ENCODE results near the gene PSMB11. TPM values are rescaled to one million over a fixed set of nuclear protein-coding genes. Genes with fewer than 3 reads are reported as not detected.

PSMB11 gene
- total RNA-seq, 1 experiment from 2014 or later: not detected

DNA sequence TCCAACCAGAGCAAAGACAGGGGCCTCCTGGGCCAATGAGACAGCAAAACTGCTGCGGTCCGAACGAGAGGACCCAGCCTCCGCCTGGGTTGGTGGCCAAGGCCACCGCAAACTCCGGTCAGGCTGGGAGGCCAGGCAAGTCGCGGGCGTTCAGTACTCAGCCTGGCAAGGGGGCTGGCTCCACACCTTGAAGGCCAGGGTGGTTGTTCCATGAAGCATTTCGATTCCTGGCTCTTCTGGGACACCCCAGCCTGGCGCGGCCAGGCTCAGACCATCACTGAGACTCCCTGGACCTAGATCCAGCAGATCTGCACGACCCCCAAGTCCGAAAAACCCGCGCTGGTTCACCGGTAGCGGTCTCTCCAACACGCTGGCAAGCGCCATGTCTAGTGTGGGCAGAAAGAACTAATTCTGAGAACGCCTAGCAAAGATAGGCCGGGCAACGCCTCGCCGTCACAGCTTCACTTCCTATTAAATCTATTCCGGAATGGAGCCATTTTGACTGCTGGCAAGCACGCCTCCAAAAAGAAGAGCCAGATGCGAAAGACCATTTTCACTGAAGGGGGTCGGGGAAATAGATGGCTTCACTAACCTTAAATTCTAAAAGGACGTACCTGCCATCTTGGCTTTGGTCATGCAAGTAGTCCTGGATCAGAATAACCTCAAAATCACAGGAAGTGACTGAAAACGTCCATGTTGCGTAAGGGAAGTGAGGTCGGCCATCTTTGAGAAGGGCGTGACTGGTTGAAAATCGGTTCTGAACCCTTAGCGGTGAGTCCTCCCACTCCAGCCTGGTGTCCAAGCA lies 7.3 kb upstream of the PSMB11 start, which contains the start of gene PSMB5:
Gene PSMB5, minus strand, starts transcription at position 403 of the 805 bp plus-strand sequence. Its CDS starts 19 bp downstream, at position 384.
- H2AFZ ChIP-seq (ENCODE audit: low read depth, low read length, poor library complexity, severe bottlenecking): peak within 1 kb of the TSS; percentile 54
- POLR2A ChIA-PET: interaction anchor here (1.2 kb wide), 1 partner anchor 27 kb away, joined by 4 read pairs; no protein-coding TSS in a partner anchor
- H3K4me3 ChIP-seq (replicated peaks in 1 of 2; ENCODE audit: low read depth in 1 of 2, low read length in 2 of 2): peak within 1 kb of the TSS; percentile 84 to 98
- intact Hi-C loops (cut with micrococcal nuclease): no loop called here
- H3K27me3 ChIP-seq (ENCODE audit: insufficient read depth, low read length): no peaks in the 10 kb centered on the region
- peak; percentile 96 for TF ChIP-seq EGR1 (IDR thresholded peaks at IDR 0.05; ENCODE audit: low read depth)
- TF ChIP-seq POLR2AphosphoS5 (IDR thresholded peaks at IDR 0.05; ENCODE audit: low read depth, low read length): peak; percentile 88
- peak; percentile 63; the same call in 1 of the 2 replicates for TF ChIP-seq ELF1 (IDR thresholded peaks at IDR 0.05; ENCODE audit: borderline replicate concordance, low read depth)
- TF ChIP-seq, protein P1, sequence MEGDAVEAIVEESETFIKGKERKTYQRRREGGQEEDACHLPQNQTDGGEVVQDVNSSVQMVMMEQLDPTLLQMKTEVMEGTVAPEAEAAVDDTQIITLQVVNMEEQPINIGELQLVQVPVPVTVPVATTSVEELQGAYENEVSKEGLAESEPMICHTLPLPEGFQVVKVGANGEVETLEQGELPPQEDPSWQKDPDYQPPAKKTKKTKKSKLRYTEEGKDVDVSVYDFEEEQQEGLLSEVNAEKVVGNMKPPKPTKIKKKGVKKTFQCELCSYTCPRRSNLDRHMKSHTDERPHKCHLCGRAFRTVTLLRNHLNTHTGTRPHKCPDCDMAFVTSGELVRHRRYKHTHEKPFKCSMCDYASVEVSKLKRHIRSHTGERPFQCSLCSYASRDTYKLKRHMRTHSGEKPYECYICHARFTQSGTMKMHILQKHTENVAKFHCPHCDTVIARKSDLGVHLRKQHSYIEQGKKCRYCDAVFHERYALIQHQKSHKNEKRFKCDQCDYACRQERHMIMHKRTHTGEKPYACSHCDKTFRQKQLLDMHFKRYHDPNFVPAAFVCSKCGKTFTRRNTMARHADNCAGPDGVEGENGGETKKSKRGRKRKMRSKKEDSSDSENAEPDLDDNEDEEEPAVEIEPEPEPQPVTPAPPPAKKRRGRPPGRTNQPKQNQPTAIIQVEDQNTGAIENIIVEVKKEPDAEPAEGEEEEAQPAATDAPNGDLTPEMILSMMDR (IDR thresholded peaks at IDR 0.05 in 2 of 3, conservative IDR thresholded peaks at IDR 0.05 in 1 of 3; ENCODE audit: borderline replicate concordance in 1 of 3, insufficient read depth in 1 of 3, low read depth in 2 of 3, low read length in 2 of 3): no peak
- TF ChIP-seq ZFX (IDR thresholded peaks at IDR 0.05): peak; percentile 92
- TF ChIP-seq SP1 (IDR thresholded peaks at IDR 0.05; ENCODE audit: low read depth): no peak
- no peak; the same call in 1 of the 2 replicates for TF ChIP-seq SRF (IDR thresholded peaks at IDR 0.05; ENCODE audit: low read depth)
- TF ChIP-seq TCF7L2 (IDR thresholded peaks at IDR 0.05; ENCODE audit: borderline replicate concordance, extremely low read depth, insufficient read depth, insufficient read length): no peak
- no peak; the same call in 1 of the 2 replicates for TF ChIP-seq CEBPB (IDR thresholded peaks at IDR 0.05; ENCODE audit: low read depth)
- no peak for TF ChIP-seq EZH2phosphoT487 (IDR thresholded peaks at IDR 0.05; ENCODE audit: borderline replicate concordance)
- peak; percentile 85 for TF ChIP-seq POLR2A (IDR thresholded peaks at IDR 0.05; ENCODE audit: borderline replicate concordance, extremely low read depth, insufficient read depth, insufficient read length)
- TF ChIP-seq CBX3 (IDR thresholded peaks at IDR 0.05; ENCODE audit: low read depth): 0 out of 2 replicates have a peak, but pooled peaks have one; percentile 51
- peak; percentile 97 for TF ChIP-seq YY1 (IDR thresholded peaks at IDR 0.05; ENCODE audit: extremely low read depth, insufficient replicate concordance, low read depth, low read length)
- TF ChIP-seq SIN3A (IDR thresholded peaks at IDR 0.05; ENCODE audit: low read depth): peak; percentile 64; the same call in 1 of the 2 replicates
- TF ChIP-seq, protein P2, sequence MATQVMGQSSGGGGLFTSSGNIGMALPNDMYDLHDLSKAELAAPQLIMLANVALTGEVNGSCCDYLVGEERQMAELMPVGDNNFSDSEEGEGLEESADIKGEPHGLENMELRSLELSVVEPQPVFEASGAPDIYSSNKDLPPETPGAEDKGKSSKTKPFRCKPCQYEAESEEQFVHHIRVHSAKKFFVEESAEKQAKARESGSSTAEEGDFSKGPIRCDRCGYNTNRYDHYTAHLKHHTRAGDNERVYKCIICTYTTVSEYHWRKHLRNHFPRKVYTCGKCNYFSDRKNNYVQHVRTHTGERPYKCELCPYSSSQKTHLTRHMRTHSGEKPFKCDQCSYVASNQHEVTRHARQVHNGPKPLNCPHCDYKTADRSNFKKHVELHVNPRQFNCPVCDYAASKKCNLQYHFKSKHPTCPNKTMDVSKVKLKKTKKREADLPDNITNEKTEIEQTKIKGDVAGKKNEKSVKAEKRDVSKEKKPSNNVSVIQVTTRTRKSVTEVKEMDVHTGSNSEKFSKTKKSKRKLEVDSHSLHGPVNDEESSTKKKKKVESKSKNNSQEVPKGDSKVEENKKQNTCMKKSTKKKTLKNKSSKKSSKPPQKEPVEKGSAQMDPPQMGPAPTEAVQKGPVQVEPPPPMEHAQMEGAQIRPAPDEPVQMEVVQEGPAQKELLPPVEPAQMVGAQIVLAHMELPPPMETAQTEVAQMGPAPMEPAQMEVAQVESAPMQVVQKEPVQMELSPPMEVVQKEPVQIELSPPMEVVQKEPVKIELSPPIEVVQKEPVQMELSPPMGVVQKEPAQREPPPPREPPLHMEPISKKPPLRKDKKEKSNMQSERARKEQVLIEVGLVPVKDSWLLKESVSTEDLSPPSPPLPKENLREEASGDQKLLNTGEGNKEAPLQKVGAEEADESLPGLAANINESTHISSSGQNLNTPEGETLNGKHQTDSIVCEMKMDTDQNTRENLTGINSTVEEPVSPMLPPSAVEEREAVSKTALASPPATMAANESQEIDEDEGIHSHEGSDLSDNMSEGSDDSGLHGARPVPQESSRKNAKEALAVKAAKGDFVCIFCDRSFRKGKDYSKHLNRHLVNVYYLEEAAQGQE (IDR thresholded peaks at IDR 0.05; ENCODE audit: low read depth): no peak
- H3K4me1 ChIP-seq (ENCODE audit: control insufficient read depth in 1 of 2, insufficient read depth in 2 of 2, low read length in 2 of 2): peaks cover 10 to 18% of the 10 kb centered on the region in 2 experiments; a peak in 3 of 4 replicates
- RAD21 ChIA-PET (ENCODE audit: low non-redundant PET in 1 of 2, low total read pairs in 2 of 2, uncharacterized antibody in 2 of 2, unreplicated experiment in 2 of 2): no interaction called here
- peak within 1 kb of the TSS; percentile 84 for H3K27ac ChIP-seq (ENCODE audit: low read depth, low read length)
- peak within 1 kb of the TSS; percentile 96 for H3K9ac ChIP-seq (ENCODE audit: low read length)
- CTCF ChIA-PET: interaction anchor here (0.8 to 1.4 kb wide), 3 partner anchors 23 to 48 kb away, joined by 3 to 4 read pairs (median 4); no protein-coding TSS in a partner anchor
- H3K36me3 ChIP-seq (ENCODE audit: control insufficient read depth in 1 of 2, insufficient read depth in 2 of 2, low read length in 2 of 2): peaks cover 16 to 29% of the 10 kb centered on the region in 2 experiments
- ATAC-seq (peak; percentile 93), DNase-seq (ENCODE audit: low read depth, low spot score) (peak; percentile 98)
- peaks cover 41% of the 10 kb centered on the region for H3K79me2 ChIP-seq (ENCODE audit: insufficient read depth, low read length)
- no TSS peak for BruUV-seq (replicated peaks)
- no peaks in the 10 kb centered on the region for H4K20me1 ChIP-seq (ENCODE audit: insufficient read depth)
- no peaks in the 10 kb centered on the region for H3K9me2 ChIP-seq (ENCODE audit: insufficient read depth)
- peak within 1 kb of the TSS; percentile 51 for H3K4me2 ChIP-seq (ENCODE audit: low read length)
- H3K9me3 ChIP-seq (ENCODE audit: control insufficient read depth in 1 of 2, insufficient read depth in 1 of 2, low read depth in 1 of 2, low read length in 2 of 2): no peaks in the 10 kb centered on the region
